ENCODE results near the gene CSTF1.

- TF ChIP-seq CTCF (IDR thresholded peaks at IDR 0.05): no peak
- no peak for TF ChIP-seq POLR2A (IDR thresholded peaks at IDR 0.05)
Observed at GRCh38 chr20:56347628-56348304, 44.7 kb upstream of the CSTF1 start.

Measured in tibial nerve (tissue), 3 donors.